ENCODE data around the gene PPP2R5E.

Gene PPP2R5E

DNA sequence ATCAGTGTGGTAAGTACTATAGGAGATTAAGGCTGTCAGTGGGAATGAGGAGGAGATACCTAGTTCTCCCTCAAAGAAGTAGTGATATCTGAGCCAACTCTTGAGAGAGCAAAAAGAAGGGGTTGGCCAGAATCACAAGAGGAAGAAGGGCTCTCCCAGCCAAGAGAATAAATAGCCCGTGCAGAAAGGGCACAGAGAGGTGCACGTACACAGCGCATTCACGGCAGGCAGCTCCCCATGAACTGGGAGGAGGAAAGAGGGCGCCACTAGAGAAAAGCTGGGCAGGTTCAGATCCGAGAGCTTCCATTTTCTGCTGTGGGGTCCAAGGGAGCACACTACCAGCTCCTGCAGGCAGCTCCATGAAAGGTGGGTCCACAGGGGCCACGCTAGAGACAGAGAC lies 59.9 kb downstream of the PPP2R5E start:
- DNase-seq (ENCODE audit: extremely low read depth, low read depth) = no peak
- TF ChIP-seq, protein P1, sequence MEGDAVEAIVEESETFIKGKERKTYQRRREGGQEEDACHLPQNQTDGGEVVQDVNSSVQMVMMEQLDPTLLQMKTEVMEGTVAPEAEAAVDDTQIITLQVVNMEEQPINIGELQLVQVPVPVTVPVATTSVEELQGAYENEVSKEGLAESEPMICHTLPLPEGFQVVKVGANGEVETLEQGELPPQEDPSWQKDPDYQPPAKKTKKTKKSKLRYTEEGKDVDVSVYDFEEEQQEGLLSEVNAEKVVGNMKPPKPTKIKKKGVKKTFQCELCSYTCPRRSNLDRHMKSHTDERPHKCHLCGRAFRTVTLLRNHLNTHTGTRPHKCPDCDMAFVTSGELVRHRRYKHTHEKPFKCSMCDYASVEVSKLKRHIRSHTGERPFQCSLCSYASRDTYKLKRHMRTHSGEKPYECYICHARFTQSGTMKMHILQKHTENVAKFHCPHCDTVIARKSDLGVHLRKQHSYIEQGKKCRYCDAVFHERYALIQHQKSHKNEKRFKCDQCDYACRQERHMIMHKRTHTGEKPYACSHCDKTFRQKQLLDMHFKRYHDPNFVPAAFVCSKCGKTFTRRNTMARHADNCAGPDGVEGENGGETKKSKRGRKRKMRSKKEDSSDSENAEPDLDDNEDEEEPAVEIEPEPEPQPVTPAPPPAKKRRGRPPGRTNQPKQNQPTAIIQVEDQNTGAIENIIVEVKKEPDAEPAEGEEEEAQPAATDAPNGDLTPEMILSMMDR (IDR thresholded peaks at IDR 0.05; ENCODE audit: low read depth, low read length) = no peak

DNA sequence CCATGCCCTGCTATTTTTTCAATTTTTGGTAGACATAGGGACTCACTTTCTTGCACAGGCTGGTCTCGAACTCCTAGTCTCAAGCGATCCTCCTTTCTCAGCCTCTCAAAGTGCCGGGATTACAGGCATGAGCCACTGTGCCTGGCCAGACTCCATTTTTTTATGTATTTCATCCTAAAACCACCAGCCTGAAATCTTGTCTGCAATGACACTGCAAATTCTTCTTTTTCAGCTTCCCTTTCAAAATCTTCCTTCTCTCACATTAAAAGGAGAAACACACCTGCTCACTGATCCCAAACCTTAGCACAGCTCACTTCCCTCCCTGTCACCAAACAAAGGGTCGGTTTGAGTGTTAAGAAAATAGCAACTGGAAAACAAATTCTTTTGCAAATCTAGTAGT lies 62.6 kb downstream of the PPP2R5E start:
- DNase-seq (ENCODE audit: extremely low read depth, low read depth) = no peak
- TF ChIP-seq, protein P1 (IDR thresholded peaks at IDR 0.05; ENCODE audit: low read depth, low read length) = no peak

DNA sequence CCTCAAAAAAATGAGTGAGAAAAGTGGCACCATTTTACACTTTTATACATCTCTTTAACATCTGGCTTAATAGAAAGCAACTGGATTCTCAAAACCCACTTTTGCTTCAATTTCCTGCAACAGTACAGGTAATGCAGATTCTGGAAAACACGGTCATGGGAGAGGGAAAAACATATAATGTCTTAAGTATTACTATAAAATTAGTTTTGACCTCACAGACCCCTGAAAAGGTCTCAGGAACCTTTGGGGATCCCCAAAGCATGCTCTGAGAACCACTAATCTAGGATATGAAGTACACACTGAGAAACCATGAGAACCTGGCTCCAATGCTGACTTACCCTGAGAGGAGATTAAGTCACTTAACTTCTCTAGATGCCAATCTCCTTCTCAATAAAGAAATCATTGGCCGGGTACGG lies 64.7 kb downstream of the PPP2R5E start:
- DNase-seq (ENCODE audit: extremely low read depth, low read depth) = no peak
- TF ChIP-seq, protein P1 (IDR thresholded peaks at IDR 0.05; ENCODE audit: low read depth, low read length) = no peak

DNA sequence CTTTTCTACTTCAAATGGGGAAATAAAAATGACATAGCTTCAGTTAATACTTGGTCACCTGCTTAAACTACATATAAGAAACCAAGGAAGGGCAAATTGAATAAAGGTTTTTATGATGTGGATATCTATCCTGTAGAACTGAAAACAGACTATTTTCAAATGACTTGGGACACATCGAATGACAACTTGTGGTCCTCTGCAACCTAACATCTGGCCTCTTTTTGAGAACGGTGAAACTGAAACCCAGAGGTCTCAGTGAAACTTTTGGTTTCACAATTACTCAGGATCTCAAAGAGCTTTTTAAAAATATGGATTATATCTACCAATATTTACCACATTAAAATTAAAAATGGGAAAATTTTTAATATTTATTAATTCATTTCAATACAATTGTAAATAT lies 65.2 kb downstream of the PPP2R5E start:
- TF ChIP-seq, protein P1 (IDR thresholded peaks at IDR 0.05; ENCODE audit: low read depth, low read length) = no peak
- no peak for DNase-seq (ENCODE audit: extremely low read depth, low read depth)

DNA sequence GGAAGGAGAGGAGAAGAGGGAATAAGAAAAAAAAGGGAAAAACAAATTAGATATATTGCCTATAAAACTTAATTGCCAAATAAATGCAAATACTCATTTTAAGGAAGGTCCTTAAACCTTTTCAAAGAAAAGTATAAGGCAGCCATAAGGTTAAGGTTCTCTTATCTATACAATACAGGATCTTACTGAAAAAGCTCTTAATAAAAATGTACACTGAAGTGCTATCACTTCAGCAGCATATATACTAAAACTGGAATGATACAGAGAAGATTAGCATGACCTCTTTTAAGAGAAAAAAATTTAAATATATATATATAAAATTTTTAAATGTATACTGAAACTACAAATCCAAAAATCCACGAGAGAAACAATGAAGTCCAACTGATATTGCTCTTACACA lies 65.6 kb downstream of the PPP2R5E start:
- TF ChIP-seq, protein P1 (IDR thresholded peaks at IDR 0.05; ENCODE audit: low read depth, low read length) = no peak

DNA sequence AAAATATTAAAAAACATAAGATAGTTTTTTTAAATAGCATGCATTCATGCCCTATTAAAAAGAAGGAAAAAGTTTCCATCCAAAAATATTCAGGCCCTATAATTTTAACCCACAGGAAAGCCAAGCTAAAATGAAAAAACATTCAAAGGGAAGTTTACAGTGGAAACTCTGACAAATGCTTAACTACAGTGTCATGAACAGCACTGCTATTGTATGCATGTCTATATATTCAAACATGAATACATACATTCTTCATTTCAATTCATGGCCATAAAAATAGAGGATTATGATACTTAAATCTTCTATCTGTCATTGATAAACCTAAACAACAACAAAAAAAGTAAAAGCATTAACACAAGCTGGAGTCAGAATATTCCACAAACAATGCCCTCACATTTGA lies 67.4 kb downstream of the PPP2R5E start:
- DNase-seq (ENCODE audit: extremely low read depth, low read depth) = no peak

More for the DNA sequence above, 65.6 kb downstream of the PPP2R5E start:
- DNase-seq (ENCODE audit: extremely low read depth, low read depth) = no peak

DNA sequence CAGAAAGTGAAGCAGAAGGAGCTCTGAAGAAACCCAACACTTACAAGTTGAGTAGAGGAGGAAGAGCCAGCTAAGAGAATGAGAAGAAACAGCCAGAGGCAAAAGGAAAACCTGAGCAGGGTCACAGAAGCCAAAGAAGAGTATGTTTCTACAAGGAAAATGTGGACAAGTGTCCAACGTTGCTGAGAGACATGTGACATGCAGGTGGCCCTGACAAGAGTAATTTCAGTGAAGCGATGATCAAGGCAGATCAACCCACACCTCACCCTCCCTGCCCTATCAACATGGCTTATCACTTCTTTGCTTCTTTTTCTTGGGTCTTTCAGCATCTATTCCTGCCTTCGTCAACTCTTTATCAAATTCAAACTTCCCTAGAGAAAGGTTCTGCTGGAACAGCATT lies 68.3 kb downstream of the PPP2R5E start:
- no peak for DNase-seq (ENCODE audit: extremely low read depth, low read depth)
- TF ChIP-seq, protein P1 (IDR thresholded peaks at IDR 0.05; ENCODE audit: low read depth, low read length) = no peak

More for the DNA sequence above, 67.4 kb downstream of the PPP2R5E start:
- TF ChIP-seq, protein P1 (IDR thresholded peaks at IDR 0.05; ENCODE audit: low read depth, low read length) = no peak
